Brain microvascular endothelial cell (primary cell): ENCODE measurements around the gene ALOX5.
A peak's percentile ranks its signal among the peaks of the same experiment; 100 is the strongest.

ENCODE experiments used
- DNase-seq: peaks from one replicate; pipeline ENCODE4 v3.0.0-alpha.2; 2020
- H3K27ac ChIP-seq: fragments of 250-450 bp; sonication (Bioruptor Pico); 2 replicates; pipeline ENCODE4 v1.5.1; 2020; ENCODE audit warnings: mild to moderate bottlenecking, moderate library complexity
- H3K27me3 ChIP-seq: fragments of 250-450 bp; sonication (Bioruptor Pico); replicated peaks from 2 replicates; pipeline ENCODE4 v1.5.1; 2020; ENCODE audit warnings: mild to moderate bottlenecking
- H3K36me3 ChIP-seq: fragments of 250-450 bp; sonication (Bioruptor Pico); replicated peaks from 2 replicates; pipeline ENCODE4 v1.5.1; 2020; ENCODE audit warnings: mild to moderate bottlenecking
- H3K4me3 ChIP-seq: 2 replicates; pipeline ENCODE4 v1.5.1; 2011; ENCODE audit warnings: low read depth, mild to moderate bottlenecking, control low read depth, low read length, moderate library complexity
- CTCF ChIP-seq: IDR thresholded peaks from 2 replicates; pipeline ENCODE4 v1.5.1; 2011; ENCODE audit warnings: low read depth, mild to moderate bottlenecking, moderate library complexity, low read length, control low read depth, inconsistent platforms; ENCODE audit errors: missing control alignments
- in situ Hi-C: cut with HindIII; loops from 2 replicates; pipeline ENCODE4 v1.10.0; 2017; ENCODE audit warnings: low sequenced_read_pairs, low pct_ligation_motif_present

ALOX5 gene

GRCh38 chr10:45370202-45370955, 3.6 kb upstream of the ALOX5 start:
- peaks cover 31% of the 10 kb centered on the region for H3K27me3 ChIP-seq
- no peak for TF ChIP-seq CTCF
- H3K27ac ChIP-seq, result no peak overlapping the region
- no peaks in the 10 kb centered on the region for H3K36me3 ChIP-seq
- DNase-seq, result no peak
- no peak overlapping the region for H3K4me3 ChIP-seq
- in situ Hi-C loops, result no loop called here

GRCh38 chr10:45371560-45371959, 2.5 kb upstream of the ALOX5 start:
- Histone ChIP-seq H3K36me3 (no peaks in the 10 kb centered on the region), H3K27ac (no peak overlapping the region), H3K4me3 (no peak overlapping the region), H3K27me3 (peaks cover 39% of the 10 kb centered on the region)
- no peak for TF ChIP-seq CTCF
- in situ Hi-C loops, result no loop called here
- DNase-seq, result no peak

GRCh38 chr10:45372251-45372951, 1.6 kb upstream of the ALOX5 start:
- Histone ChIP-seq H3K36me3 (no peaks in the 10 kb centered on the region), H3K27me3 (peaks cover 42% of the 10 kb centered on the region), H3K4me3 (no peak overlapping the region), H3K27ac (no peak overlapping the region)
- in situ Hi-C loops, result no loop called here
- TF ChIP-seq CTCF, result no peak
- no peak for DNase-seq

GRCh38 chr10:45373003-45373575, 927 bp upstream of the ALOX5 start:
- in situ Hi-C loops, result no loop called here
- DNase-seq, result no peak
- no peak overlapping the region for H3K27ac ChIP-seq
- H3K27me3 ChIP-seq, result peaks cover 42% of the 10 kb centered on the region
- no peak for TF ChIP-seq CTCF
- H3K4me3 ChIP-seq, result no peak overlapping the region
- H3K36me3 ChIP-seq, result no peaks in the 10 kb centered on the region

GRCh38 chr10:45374350-45375052, 485 bp downstream of the ALOX5 start:
- in situ Hi-C loops, result no loop called here
- no peaks in the 10 kb centered on the region for H3K36me3 ChIP-seq
- peaks cover 42% of the 10 kb centered on the region for H3K27me3 ChIP-seq
- TF ChIP-seq CTCF, result no peak
- H3K4me3 ChIP-seq, result peak overlapping the region; percentile 5
- no peak for DNase-seq
- no peak overlapping the region for H3K27ac ChIP-seq
